Measurements from ENCODE around the gene GALNT15.

GRCh38 chr3:16239780-16240179 is 65.3 kb downstream of the GALNT15 start:
- TF ChIP-seq CTCF (conservative IDR thresholded peaks at IDR 0.05) (no peak), EZH2 (IDR thresholded peaks at IDR 0.05; ENCODE audit: low read depth) (no peak)
